ENCODE measurements around the gene HCK. TPM values are rescaled to one million over a fixed set of nuclear protein-coding genes. Genes with fewer than 3 reads are reported as not detected.

The HCK gene
- total RNA-seq, 1 experiment from 2014 or later: 1.3 TPM

- peaks cover 16% of the 10 kb centered on the region for H3K4me1 Mint-ChIP-seq
- POLR2A ChIA-PET: interaction anchor here (1.0 kb wide), 1 partner anchor 10 kb away, joined by 5 read pairs; no protein-coding TSS in a partner anchor
- H3K4me3 Mint-ChIP-seq: no peak overlapping the region
These were observed 23.2 kb upstream of the HCK start for GRCh38 chr20:32028647-32029372.

GRCh38 chr20:32029561-32029960 is 22.5 kb upstream of the HCK start:
- no peak for ATAC-seq
- no peak overlapping the region for H3K27ac Mint-ChIP-seq
- no peak for TF ChIP-seq CDX4 (CRISPR knock-in tag; IDR thresholded peaks at IDR 0.05; ENCODE audit: borderline replicate concordance)
- TF ChIP-seq PRDM15 (CRISPR knock-in tag; IDR thresholded peaks at IDR 0.05): no peak
- TF ChIP-seq NR3C1 (CRISPR knock-in tag; conservative IDR thresholded peaks at IDR 0.05; ENCODE audit: low read depth): no peak
- no peak for TF ChIP-seq MAX (CRISPR knock-in tag; IDR thresholded peaks at IDR 0.05)
- no peak for TF ChIP-seq ZNF416 (CRISPR knock-in tag; IDR thresholded peaks at IDR 0.05)
- no peak for TF ChIP-seq ZNF423 (CRISPR knock-in tag; IDR thresholded peaks at IDR 0.05)
- no peak for TF ChIP-seq TEAD1 (CRISPR knock-in tag; IDR thresholded peaks at IDR 0.05)
- no peak for TF ChIP-seq MXD4 (CRISPR knock-in tag; IDR thresholded peaks at IDR 0.05; ENCODE audit: borderline replicate concordance)
- TF ChIP-seq EMX1 (CRISPR knock-in tag; IDR thresholded peaks at IDR 0.05): no peak
- TF ChIP-seq NR1H2 (CRISPR knock-in tag; IDR thresholded peaks at IDR 0.05): no peak
- no peak for TF ChIP-seq NFYB (CRISPR knock-in tag; conservative IDR thresholded peaks at IDR 0.05; ENCODE audit: low read depth)
- TF ChIP-seq, protein P1, sequence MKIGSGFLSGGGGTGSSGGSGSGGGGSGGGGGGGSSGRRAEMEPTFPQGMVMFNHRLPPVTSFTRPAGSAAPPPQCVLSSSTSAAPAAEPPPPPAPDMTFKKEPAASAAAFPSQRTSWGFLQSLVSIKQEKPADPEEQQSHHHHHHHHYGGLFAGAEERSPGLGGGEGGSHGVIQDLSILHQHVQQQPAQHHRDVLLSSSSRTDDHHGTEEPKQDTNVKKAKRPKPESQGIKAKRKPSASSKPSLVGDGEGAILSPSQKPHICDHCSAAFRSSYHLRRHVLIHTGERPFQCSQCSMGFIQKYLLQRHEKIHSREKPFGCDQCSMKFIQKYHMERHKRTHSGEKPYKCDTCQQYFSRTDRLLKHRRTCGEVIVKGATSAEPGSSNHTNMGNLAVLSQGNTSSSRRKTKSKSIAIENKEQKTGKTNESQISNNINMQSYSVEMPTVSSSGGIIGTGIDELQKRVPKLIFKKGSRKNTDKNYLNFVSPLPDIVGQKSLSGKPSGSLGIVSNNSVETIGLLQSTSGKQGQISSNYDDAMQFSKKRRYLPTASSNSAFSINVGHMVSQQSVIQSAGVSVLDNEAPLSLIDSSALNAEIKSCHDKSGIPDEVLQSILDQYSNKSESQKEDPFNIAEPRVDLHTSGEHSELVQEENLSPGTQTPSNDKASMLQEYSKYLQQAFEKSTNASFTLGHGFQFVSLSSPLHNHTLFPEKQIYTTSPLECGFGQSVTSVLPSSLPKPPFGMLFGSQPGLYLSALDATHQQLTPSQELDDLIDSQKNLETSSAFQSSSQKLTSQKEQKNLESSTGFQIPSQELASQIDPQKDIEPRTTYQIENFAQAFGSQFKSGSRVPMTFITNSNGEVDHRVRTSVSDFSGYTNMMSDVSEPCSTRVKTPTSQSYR (CRISPR knock-in tag; IDR thresholded peaks at IDR 0.05): no peak
- TF ChIP-seq RELA (CRISPR knock-in tag; IDR thresholded peaks at IDR 0.05; ENCODE audit: borderline replicate concordance): no peak
- TF ChIP-seq JAZF1 (CRISPR knock-in tag; IDR thresholded peaks at IDR 0.05): no peak
- peaks cover 3% of the 10 kb centered on the region; the same call in 1 of the 2 replicates for H3K36me3 Mint-ChIP-seq
- H3K27me3 Mint-ChIP-seq (ENCODE audit: low read depth): peaks cover 5% of the 10 kb centered on the region; the same call in 1 of the 2 replicates
- H3K4me3 Mint-ChIP-seq: no peak overlapping the region
- POLR2A ChIA-PET: interaction anchor here (1.0 kb wide), 1 partner anchor 10 kb away, joined by 5 read pairs; no protein-coding TSS in a partner anchor
- no peak for DNase-seq (ENCODE audit: low spot score)
- H3K9me3 Mint-ChIP-seq: no peaks in the 10 kb centered on the region
- CTCF ChIA-PET: interaction anchor here (0.8 to 9.5 kb wide), 9 partner anchors 10 to 178 kb away, joined by 3 to 70 read pairs (median 12); partner anchors contain the start of genes PDRG1 and XKR7
- peaks cover 10% of the 10 kb centered on the region for H3K4me1 Mint-ChIP-seq

More at GRCh38 chr20:32028647-32029372, 23.2 kb upstream of the HCK start:
- Mint-ChIP-seq H3K27me3 (ENCODE audit: low read depth) (peaks cover 5% of the 10 kb centered on the region; the same call in 1 of the 2 replicates), H3K36me3 (peaks cover 3% of the 10 kb centered on the region; the same call in 1 of the 2 replicates), H3K9me3 (no peaks in the 10 kb centered on the region), H3K27ac (no peak overlapping the region)
- TF ChIP-seq FOXK1 (CRISPR knock-in tag; IDR thresholded peaks at IDR 0.05) (no peak), GABPB1 (CRISPR knock-in tag; IDR thresholded peaks at IDR 0.05) (no peak), PRDM15 (CRISPR knock-in tag; IDR thresholded peaks at IDR 0.05) (peak; percentile 98)
- ATAC-seq (peak; percentile 11; the same call in 1 of the 2 replicates), DNase-seq (ENCODE audit: low spot score) (peak; percentile 41)
- CTCF ChIA-PET: interaction anchor here (0.7 to 9.5 kb wide), 10 partner anchors 9 to 213 kb away, joined by 3 to 70 read pairs (median 10); partner anchors contain the start of gene XKR7

Data from WTC11 (cell line).